Measurements from ENCODE around the gene PRCP. TPM values are rescaled to one million over a fixed set of nuclear protein-coding genes. Genes with fewer than 3 reads are reported as not detected.

PRCP gene
- total and polyA plus RNA-seq, 9 donors, result 36.4 to 184 (median 62.8) TPM

- no peak for DNase-seq
- Histone ChIP-seq H3K36me3 (no peaks in the 10 kb centered on the region), H3K27me3 (no peaks in the 10 kb centered on the region), H3K27ac (no peak overlapping the region), H3K4me3 (no peak overlapping the region), H3K9me3 (no peaks in the 10 kb centered on the region), H3K4me1 (ENCODE audit: insufficient read depth) (no peaks in the 10 kb centered on the region)
- TF ChIP-seq, protein P1, sequence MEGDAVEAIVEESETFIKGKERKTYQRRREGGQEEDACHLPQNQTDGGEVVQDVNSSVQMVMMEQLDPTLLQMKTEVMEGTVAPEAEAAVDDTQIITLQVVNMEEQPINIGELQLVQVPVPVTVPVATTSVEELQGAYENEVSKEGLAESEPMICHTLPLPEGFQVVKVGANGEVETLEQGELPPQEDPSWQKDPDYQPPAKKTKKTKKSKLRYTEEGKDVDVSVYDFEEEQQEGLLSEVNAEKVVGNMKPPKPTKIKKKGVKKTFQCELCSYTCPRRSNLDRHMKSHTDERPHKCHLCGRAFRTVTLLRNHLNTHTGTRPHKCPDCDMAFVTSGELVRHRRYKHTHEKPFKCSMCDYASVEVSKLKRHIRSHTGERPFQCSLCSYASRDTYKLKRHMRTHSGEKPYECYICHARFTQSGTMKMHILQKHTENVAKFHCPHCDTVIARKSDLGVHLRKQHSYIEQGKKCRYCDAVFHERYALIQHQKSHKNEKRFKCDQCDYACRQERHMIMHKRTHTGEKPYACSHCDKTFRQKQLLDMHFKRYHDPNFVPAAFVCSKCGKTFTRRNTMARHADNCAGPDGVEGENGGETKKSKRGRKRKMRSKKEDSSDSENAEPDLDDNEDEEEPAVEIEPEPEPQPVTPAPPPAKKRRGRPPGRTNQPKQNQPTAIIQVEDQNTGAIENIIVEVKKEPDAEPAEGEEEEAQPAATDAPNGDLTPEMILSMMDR (IDR thresholded peaks at IDR 0.05), result no peak
- no peak for TF ChIP-seq POLR2A (IDR thresholded peaks at IDR 0.05)
- no peak for TF ChIP-seq EP300 (IDR thresholded peaks at IDR 0.05)
- WGBS, 3 donors, result 78 to 91% (median 89%) methylated on average over 1 of the region's 1 CpG
- intact Hi-C loops (cut with DNase I), result no loop called here
These were observed 10.3 kb downstream of the PRCP start for GRCh38 chr11:82890002-82890341.

DNA sequence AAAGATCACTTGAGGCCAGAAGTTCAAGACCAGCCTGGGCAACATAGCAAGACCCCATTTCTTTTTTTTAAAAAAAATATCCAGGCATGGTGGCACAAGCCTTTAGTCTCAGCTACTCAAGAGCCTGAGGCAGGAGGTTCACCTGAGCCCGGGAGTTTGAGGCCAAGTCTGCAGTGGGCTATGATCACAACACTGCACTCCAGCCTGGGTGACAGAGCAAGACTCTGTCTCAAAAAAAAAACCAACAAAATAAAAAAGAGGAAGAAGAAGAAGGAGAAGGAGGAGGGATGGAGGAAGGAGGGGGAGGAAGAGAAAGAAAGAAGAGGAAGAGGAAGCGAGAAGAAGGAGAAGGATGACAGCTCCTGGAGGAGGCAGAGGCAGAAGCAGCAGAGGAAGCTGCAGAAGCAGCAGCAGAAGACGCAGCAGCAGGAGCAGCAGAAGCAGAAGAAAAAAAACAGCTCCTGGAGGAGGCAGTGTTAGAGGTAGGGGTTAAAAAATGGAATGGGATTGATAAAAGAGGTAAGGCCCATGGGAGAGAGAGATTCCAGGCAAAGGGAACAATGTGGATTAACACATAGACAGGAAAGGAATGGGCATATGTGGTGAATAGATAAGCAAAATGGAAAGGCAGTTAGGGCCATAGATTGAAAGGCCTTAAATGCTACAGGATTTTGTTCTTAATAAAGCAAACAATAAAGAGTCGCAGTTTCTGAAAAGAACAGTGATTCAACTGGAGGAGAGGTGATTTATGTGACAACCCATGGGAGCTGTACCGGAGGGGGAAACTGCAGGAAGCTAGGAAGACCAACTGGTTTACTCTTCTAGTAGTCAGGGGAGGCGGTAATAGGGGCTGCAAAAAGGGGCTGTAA lies 10.9 kb downstream of the PRCP start:
- no peak overlapping the region for H3K4me3 ChIP-seq
- TF ChIP-seq, protein P1 (IDR thresholded peaks at IDR 0.05), result no peak
- TF ChIP-seq POLR2A (IDR thresholded peaks at IDR 0.05), result no peak
- TF ChIP-seq EP300 (IDR thresholded peaks at IDR 0.05), result no peak
- DNase-seq, result no peak
- no peaks in the 10 kb centered on the region for H3K27me3 ChIP-seq
- no peak overlapping the region for H3K27ac ChIP-seq
- no peaks in the 10 kb centered on the region for H3K36me3 ChIP-seq
- H3K9me3 ChIP-seq, result no peaks in the 10 kb centered on the region
- no peaks in the 10 kb centered on the region for H3K4me1 ChIP-seq (ENCODE audit: insufficient read depth)
- 54 to 71% (median 70%) methylated on average over 6 of the region's 6 CpGs for WGBS, 3 donors
- intact Hi-C loops (cut with DNase I), result no loop called here

DNA sequence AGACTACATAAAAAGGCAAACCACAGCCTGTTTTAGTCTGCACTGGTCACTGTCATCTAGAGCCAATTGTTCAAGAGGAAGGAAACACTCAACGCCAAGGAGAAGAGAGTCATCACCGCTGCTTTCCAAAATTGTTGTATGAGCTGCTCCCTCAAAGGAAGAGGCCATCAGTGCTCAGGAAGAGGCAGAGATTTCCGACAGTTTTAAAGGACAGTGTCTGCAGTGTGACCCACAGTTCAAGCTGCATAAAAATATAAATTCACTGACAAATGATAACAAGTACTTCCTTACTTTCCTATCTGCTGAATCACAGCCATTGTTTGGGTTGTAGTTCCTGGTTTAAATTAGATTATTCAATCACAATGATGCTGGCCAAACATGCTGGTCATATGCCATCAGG lies 16.4 kb downstream of the PRCP start:
- WGBS, 3 donors, result 65 to 83% (median 81%) methylated on average over 3 of the region's 3 CpGs
- Histone ChIP-seq H3K27me3 (no peaks in the 10 kb centered on the region), H3K27ac (no peak overlapping the region), H3K4me1 (ENCODE audit: insufficient read depth) (no peaks in the 10 kb centered on the region), H3K9me3 (no peaks in the 10 kb centered on the region), H3K36me3 (no peaks in the 10 kb centered on the region), H3K4me3 (no peak overlapping the region)
- TF ChIP-seq POLR2A (IDR thresholded peaks at IDR 0.05) (no peak), EP300 (IDR thresholded peaks at IDR 0.05) (no peak)
- TF ChIP-seq, protein P1 (IDR thresholded peaks at IDR 0.05), result no peak
- no peak for DNase-seq
- intact Hi-C loops (cut with DNase I), result no loop called here

DNA sequence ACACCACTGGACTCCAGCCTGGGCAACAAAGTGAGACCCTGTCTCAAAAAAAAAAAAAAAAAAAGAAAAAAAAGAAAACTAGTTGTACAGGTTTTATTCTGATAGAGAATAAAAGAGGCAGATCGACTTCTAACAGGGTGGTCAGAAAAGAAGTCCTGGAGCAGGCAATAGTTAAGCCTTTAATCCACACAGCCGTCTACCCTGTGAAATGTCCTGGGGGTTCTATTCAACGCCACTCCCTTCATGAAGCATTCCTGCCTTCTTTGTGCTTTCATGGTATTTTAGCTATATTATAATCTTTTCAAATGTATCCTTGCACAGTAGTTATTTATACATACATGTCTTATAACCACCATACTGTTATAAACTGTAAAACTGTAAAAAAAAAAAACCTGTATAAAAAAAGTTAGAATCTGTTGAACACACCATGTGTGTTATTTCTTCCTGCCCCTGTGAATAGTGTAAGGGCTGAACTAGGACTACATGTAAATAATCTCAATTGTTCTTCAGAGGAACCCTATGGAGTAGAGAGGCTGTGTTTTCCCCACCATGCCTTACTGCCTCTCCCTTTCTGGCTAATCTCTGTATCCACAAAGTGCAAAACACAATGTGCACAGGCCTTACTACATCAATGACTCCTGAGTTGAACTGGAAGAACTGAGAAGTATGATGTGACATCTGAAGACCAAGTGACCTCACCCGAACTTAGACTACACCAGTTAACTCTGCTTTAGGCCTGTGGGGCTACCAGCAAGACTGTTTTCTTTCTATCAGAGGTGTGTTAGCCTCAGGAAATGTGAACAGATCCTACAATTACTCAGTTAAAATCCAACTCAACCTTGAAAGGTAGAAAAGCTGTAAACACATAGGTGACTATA lies 25.3 kb downstream of the PRCP start:
- H3K4me3 ChIP-seq, result no peak overlapping the region
- 94 to 95% (median 94%) methylated on average over 4 of the region's 4 CpGs for WGBS, 3 donors
- no peaks in the 10 kb centered on the region for H3K27me3 ChIP-seq
- no peaks in the 10 kb centered on the region for H3K4me1 ChIP-seq (ENCODE audit: insufficient read depth)
- TF ChIP-seq POLR2A (IDR thresholded peaks at IDR 0.05) (no peak), EP300 (IDR thresholded peaks at IDR 0.05) (no peak)
- TF ChIP-seq, protein P1 (IDR thresholded peaks at IDR 0.05), result no peak
- no peaks in the 10 kb centered on the region for H3K36me3 ChIP-seq
- intact Hi-C loops (cut with DNase I), result no loop called here
- no peak overlapping the region for H3K27ac ChIP-seq
- H3K9me3 ChIP-seq, result no peaks in the 10 kb centered on the region
- no peak for DNase-seq

All from ovary (tissue), 9 donors.